AG20443 (cell line): Measurements from ENCODE around the gene DOK5.
A peak's percentile ranks its signal among the peaks of the same experiment; 100 is the strongest.
"Not testable (repeated sequence)": the region's sequence is repeated elsewhere in the genome, so short reads cannot be mapped to it uniquely, and the experiment has no call there.

Experiments used
- DNase-seq: peaks from one replicate; pipeline ENCODE4 v3.0.0; 2012; ENCODE audit warnings: low spot score, mixed read lengths

The DOK5 gene

DNA sequence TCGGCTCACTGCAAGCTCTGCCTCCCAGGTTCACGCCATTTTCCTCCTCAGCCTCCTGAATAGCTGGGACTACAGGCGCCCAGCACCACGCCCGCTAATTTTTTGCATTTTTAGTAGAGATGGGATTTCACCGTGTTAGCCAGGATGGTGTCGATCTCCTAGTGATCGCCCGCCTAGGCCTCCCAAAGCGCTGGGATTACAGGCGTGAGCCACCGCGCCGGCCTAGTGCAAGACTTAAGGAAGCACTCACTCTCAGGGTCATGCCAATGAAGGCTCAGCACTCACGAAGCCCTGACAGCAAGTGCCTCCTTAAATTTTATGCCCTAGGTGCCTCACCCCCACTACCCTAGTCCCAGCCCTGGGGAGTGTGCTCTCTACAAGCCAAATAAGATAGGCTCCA, 4.7 kb upstream of the DOK5 start:
- DNase-seq = no peak

GRCh38 chr20:54472607-54473006, 2.8 kb upstream of the DOK5 start:
- DNase-seq = no peak

- no peak for DNase-seq
Observed at GRCh38 chr20:54473340-54473739, 2.1 kb upstream of the DOK5 start.

DNA sequence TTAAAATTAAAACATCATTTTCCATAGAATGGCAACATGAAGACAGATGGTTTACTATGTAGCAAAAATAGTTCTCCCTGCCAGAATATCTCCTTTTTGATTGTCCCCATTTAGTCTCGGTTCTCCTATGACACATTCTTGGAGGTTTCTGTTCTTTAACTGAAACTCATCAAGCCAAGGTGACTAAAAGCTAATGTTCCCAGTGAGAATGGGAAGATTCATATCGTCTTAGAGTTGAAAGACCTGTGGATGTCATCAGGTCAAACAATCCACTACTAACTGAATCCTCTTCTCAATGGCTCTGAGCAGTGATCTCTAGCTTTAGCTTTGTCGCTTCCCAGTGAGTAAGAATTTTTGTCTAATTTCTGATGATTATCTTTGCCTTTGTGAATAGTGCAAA, 1.3 kb upstream of the DOK5 start:
- no peak for DNase-seq

GRCh38 chr20:54474866-54475265, 527 bp upstream of the DOK5 start:
- no peak for DNase-seq

- no peak for DNase-seq
Observed at GRCh38 chr20:54476169-54477009, 996 bp downstream of the DOK5 start.

GRCh38 chr20:54477191-54477955, 2.0 kb downstream of the DOK5 start:
- DNase-seq = no peak

DNA sequence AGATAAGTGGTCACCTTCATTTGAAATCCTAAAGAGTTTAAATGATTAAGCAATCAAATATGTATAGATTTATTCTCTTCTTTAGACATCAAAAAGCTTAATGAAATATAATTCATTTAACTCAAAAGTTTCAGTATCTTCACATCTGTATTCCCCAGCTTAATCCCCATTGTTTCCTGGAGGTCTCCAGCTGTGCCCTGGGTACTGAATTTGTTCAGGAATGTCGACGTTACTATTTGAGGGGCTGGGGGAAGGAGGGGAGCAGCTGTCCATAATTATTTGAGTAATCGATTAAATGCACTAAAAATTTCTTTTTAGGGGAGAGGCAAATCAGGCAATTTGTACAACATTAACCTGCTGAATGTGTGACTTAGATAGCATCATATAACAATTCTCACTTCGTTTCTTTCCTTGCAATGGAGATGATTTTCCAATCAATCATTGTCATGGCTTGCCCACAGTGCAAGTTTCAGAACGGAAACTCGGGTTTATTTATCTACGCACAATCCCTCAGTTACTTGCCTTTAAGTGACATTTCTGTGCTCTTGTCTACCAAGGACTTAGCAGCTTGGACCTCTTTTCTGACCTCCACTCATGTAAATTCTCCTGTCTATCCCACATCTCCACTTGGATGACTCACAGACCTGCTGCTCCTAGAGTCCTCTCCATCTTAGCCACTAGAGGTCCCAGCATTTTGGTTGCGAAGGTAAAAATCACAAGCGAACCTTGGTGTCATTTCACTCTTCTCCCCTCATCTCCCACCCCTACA, 3.9 kb downstream of the DOK5 start:
- no peak for DNase-seq

- not testable (repeated sequence) for DNase-seq
Observed at GRCh38 chr20:54479937-54480336, 4.5 kb downstream of the DOK5 start.

GRCh38 chr20:54481442-54481841, 6.0 kb downstream of the DOK5 start:
- DNase-seq = no peak

DNA sequence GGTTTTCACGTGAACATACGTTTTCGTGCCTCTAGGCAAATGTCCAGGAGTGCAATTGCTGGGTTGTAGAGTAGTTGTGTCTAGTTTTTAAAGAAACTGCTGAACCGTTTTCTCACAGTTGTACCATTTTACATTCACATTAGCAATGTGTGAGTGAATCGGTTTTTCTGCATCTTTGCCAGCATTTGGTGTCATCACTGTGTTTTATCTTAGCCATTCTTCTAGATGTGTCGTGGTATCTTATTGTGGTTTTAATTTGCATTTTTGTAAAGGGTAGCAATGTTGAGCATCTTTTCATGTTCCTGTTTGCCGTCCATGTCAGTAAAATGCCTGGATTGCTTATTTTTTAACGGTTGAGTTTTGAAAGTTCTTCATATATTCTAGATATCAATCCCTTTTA, 10.2 kb downstream of the DOK5 start:
- DNase-seq = no peak

DNA sequence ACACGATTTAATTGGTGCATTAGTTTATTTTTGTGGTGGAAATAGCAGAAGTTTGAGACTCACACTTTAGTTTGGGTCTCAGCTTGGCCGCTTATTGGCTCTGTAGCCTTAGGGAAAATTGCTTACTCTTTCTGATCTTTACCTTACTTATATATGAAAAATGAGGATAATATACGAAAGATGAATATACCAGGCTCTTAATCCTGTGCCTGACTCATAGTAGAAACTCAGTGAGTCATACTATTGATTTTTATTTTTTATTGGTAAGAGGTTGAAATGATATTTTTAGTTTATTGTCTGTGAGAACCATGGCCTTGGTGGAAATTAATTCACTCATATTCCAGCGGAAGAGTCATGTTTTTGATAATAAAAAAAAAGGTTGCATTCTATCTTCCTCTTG, 11.2 kb downstream of the DOK5 start:
- DNase-seq = no peak

DNA sequence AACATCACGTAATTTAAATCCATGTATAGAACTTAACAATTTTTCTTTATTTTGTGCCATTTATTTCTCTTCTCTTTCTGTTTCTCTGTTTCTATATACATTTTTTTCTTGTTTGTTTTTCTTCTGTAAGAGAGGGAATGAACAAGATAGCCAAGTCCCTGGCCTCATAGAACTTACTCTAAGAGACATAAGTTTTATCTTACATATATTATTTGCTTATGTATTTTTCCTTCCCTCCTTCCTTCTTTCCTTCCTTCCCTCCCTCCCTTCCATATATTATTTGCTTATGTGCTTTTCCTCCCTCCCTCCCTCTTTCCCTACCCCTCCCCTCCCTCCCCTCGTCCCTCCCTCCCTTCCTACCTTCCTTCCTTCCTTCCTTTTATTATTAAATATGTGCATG, 13.0 kb downstream of the DOK5 start:
- no peak for DNase-seq

DNA sequence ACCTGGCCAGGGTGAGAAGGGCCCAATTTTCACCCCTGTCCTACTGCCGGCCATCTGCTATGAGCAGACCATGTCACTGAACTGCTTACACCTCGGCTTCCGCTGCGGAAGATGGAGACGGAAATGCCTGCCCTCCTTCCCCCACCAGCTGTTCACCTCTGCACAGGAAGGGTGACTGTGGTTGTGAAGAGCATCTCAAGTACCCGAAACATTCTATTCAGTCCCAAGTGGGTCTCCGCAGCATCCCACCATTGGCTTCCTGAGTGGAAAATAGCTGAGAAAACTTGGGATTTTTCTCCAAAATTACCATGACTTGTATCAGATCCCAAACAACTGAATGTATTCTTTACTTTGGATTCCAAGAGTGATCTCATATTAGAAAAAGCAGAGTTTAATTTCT, 16.1 kb downstream of the DOK5 start:
- no peak for DNase-seq

DNA sequence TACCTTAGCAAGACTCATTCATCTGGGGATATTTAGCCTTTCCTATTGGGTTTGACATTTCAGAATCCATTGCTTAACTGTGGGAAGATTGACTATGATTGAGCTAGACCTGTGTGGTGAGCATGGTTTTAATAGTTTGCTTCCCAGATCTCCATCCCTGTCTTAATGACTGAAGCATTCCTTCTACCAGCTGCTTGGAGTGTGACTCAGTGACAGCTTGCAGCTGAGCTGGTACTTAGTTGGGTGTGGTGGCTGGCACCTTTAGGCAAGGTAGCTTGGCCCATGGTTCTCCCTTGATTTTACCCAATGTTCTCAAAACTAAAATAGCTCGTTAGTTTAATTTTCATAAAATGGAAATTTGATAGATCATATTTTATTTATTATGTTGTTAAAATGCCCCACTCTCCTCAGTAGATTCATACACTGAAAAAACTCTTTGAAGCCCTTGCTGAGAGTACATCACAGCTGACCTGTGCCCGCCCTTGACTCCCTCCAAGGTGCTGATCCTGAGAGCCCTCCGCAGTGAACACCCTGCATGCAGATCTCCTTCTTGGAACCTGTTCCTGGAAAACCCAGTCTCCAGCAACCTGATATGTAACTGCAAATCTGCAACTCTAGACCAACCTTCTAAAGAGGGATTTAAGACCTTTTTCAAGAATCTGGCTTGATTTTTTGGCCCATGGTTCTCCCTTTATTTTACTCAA, 19.1 kb downstream of the DOK5 start:
- no peak for DNase-seq

DNA sequence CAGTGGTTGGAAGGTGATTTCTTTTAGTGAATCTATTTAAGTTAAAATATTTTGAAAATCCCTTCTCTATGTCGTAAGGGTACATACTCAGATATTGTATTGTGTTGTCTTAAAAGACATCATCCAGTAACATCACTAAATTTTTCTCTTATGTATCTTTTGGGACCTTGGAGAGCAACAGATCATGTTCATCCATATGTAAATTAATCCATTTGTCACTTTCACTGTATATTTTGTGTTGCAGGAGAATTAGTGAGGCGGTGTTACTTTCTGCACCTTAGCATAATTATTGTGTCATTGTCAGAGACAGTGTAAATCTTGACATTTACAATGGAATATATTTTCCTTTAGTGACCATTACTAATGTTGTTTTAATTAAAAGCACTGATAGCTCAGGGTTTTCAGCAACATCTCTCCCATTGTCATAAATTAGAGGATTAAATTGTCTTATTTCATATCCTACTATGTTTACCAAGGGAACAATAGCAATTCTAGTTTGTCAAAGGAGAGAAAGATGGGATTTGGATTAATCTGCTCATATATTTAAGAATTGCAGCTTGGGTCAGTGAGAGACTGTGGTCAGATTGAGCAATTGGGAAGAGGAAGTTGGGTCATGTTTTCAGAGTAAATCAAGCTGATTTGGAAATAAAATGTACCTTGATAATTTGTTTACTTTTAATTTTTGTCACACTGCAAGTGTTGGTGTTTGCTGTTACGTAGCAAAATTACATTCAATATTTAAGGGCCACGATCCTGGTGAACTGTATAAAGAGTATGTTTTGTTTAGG, 22.7 kb downstream of the DOK5 start:
- peak; percentile 16 for DNase-seq

GRCh38 chr20:54499111-54499510, 23.7 kb downstream of the DOK5 start:
- no peak for DNase-seq

DNA sequence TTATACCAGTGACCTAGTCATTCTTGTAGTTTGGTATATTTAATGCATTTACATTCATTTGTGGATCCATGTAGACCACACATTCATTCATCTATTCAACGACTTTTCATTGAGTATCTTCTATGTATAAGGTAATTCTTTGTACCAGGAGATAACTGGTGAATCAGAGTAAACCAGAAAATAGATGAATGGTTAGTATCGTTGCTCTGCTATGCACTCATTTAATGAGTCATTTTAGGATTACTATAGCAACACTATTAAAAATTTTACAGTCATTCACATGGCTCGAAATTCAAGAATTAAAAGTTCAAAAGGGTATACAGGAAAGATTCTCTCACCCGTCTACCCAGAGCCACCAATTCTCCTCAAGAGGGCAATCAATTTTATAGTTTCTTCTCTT, 26.8 kb downstream of the DOK5 start:
- peak; percentile 13 for DNase-seq

GRCh38 chr20:54506643-54507042, 31.2 kb downstream of the DOK5 start:
- no peak for DNase-seq

DNA sequence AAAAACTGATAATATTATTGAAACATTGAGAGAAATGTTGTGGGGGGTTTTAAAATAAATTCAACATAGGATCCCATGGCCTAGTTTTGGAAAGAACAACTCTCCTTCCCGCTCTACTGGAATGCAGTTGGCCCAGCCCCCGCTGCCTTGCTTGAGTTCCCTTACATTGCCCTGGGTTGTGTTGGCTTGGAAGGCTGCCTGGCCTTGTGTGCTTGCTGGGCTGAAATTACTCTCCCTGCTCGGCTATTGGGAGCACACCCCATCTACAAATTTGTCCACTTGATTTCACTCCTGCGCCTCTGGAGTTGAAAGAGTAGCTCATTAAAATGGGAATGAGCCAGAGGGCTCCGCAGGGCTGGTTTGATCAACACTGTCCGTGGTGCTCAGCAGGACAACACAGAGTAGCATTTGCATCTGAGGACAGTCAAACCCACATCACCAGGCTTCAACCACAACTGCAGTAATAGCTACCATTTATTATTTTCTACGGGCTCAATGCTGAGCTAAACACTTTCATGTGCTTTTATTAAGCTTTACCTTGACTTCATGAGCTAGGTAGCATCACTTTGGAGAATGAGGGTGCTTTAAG, 35.2 kb downstream of the DOK5 start:
- no peak for DNase-seq

- no peak for DNase-seq
Observed at GRCh38 chr20:54512694-54513093, 37.3 kb downstream of the DOK5 start.
